ENCODE measurements around the gene VPREB1.

- TF ChIP-seq CTCF (IDR thresholded peaks at IDR 0.05; ENCODE audit: low read depth, low read length) (no peak), EZH2phosphoT487 (IDR thresholded peaks at IDR 0.05; ENCODE audit: low read depth) (no peak)
Observed at GRCh38 chr22:22214819-22215329, 29.7 kb upstream of the VPREB1 start.

Measured in OCI-LY3 (cell line).